HG03442 (cell line): Measurements from ENCODE around the gene SHANK3.
"Not testable (repeated sequence)": the region's sequence is repeated elsewhere in the genome, so short reads cannot be mapped to it uniquely, and the experiment has no call there.

ENCODE experiments used
- ATAC-seq: cut with Tn5 transposase; IDR thresholded peaks from one replicate; pipeline ENCODE4 v1.9.1; 2021; ENCODE audit warnings: mild to moderate bottlenecking, moderate library complexity; ENCODE audit not compliant: unreplicated experiment

Gene SHANK3

DNA sequence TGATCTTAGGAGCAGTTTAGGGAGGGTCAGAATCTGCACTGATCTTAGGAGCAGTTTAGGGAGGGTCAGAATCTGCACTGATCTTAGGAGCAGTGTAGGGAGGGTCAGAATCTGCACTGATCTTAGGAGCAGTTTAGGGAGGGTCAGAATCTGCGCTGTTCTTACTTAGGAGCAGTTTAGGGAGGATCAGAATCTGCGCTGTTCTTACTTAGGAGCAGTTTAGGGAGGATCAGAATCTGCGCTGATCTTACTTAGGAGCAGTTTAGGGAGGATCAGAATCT, 28.9 kb upstream of the SHANK3 start:
- ATAC-seq = not testable (repeated sequence)

GRCh38 chr22:50653256-50653655, 19.4 kb upstream of the SHANK3 start:
- ATAC-seq = no peak

DNA sequence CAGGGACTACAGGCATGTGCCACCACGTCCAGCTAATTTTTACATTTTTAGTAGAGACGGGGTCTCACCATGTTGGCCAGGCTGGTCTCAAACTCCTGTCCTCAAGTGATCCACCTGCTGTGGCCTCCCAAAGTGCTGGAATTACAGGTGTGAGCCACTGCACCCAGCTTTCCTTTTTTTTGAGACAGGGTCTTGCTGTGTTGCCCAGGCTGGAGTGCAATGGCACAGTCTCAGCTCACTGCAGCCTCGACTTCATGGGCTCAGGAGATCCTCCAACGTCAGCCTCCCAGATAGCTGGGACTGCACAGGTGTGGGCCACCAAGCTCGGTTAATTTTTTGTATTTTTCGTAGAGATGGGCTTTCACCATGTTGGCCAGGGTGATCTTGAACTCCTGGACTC, 18.0 kb upstream of the SHANK3 start:
- not testable (repeated sequence) for ATAC-seq

- no peak for ATAC-seq
Observed at GRCh38 chr22:50656122-50657070, 16.2 kb upstream of the SHANK3 start.

GRCh38 chr22:50657925-50658324, 14.7 kb upstream of the SHANK3 start:
- ATAC-seq = no peak

DNA sequence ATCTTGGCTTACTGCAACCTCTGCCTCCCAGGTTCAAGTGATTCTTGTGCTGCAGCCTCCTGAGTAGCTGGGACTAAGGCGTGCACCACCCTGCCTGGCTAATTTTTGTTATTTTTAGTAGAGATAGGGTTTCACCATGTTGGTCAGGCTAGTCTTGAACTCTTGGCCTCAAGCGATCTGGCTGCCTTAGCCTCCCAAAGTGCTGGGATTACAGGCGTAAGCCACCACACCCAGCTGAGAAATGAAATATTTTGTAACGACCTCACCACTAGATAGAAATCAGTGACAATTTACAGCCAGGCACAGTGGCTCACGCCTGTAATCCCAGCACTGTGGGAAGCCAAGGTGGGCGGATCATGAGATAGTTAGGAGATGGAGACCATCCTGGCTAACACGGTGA, 12.9 kb upstream of the SHANK3 start:
- not testable (repeated sequence) for ATAC-seq

DNA sequence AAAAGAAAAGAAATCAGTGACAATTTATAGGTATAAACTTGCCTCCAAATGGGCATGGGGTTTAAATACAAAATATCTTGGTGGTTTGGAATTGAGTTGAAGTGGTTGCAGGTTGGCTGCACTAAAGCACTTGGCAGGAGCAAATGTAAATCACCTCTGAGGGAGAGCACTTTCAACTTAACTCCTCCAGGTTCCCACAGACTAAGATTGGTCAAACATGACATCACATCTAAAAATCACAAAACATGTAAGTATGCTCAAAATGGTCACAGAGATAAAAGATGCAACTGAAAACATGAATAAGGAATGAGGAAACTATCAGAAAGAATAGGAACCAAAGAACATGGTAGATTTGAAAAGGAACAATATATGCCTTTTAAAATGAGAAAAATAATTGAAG, 12.3 kb upstream of the SHANK3 start:
- no peak for ATAC-seq

DNA sequence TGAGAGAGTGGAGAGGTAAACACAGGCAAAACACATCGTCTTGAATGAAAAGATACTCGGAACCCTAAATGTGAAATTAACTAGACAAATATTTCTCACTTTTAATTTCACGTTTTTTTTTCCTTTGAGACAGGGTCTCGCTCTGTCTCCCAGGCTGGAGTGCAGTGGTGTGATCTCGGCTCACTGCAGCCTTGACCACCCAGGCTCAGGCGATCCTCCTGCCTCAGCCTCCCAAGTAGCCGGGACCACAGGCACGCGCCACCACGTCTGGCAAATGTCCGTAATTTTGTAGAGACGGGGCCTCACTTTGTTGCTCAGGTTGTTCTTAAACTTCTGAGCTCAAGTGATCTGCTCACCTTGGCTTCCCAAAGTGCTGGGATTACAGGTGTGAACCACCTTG, 7.4 kb upstream of the SHANK3 start:
- ATAC-seq = no peak

- ATAC-seq = no peak
Observed at GRCh38 chr22:50665738-50666137, 6.9 kb upstream of the SHANK3 start.

- no peak for ATAC-seq
Observed at GRCh38 chr22:50670513-50670912, 2.1 kb upstream of the SHANK3 start.

GRCh38 chr22:50670914-50671538, 1.6 kb upstream of the SHANK3 start:
- no peak for ATAC-seq

GRCh38 chr22:50671641-50672040, 982 bp upstream of the SHANK3 start:
- no peak for ATAC-seq

DNA sequence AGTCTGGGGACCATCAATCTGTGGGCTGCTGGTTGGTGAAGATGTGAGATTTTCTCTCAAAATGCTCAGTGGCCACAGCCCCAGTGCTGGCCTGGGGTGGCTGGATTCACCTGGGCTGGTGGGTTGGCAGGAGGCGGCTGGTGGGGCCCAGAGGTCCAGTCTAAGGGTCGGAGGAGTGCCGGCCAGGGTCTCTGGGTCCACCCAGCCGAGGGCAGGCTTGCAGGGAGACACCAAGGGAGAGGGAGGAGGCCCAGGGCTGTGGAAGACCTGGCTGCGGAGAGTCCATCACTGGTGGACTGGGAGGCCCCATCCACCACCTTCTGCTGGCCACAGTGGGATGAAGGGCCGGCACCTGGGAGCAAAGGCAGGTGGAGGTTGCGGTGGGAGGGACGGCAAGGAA, 582 bp upstream of the SHANK3 start:
- ATAC-seq = no peak

GRCh38 chr22:50673231-50674129, 857 bp downstream of the SHANK3 start:
- no peak for ATAC-seq

DNA sequence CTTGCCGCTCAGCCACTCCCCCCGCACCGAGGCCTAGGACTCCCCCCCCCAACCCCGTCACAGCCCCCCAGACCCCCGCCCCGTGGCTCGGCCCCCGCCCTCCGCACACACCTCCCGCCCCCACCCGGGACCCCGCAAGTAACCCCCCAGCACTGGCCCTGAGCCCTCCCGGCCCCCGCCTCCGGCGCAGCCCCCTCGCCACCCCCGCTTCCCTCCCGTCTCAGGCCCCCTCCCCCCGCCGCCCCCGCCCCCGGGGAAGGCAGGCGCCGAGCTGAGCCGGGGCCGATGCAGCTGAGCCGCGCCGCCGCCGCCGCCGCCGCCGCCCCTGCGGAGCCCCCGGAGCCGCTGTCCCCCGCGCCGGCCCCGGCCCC, 1.5 kb downstream of the SHANK3 start:
- no peak for ATAC-seq

DNA sequence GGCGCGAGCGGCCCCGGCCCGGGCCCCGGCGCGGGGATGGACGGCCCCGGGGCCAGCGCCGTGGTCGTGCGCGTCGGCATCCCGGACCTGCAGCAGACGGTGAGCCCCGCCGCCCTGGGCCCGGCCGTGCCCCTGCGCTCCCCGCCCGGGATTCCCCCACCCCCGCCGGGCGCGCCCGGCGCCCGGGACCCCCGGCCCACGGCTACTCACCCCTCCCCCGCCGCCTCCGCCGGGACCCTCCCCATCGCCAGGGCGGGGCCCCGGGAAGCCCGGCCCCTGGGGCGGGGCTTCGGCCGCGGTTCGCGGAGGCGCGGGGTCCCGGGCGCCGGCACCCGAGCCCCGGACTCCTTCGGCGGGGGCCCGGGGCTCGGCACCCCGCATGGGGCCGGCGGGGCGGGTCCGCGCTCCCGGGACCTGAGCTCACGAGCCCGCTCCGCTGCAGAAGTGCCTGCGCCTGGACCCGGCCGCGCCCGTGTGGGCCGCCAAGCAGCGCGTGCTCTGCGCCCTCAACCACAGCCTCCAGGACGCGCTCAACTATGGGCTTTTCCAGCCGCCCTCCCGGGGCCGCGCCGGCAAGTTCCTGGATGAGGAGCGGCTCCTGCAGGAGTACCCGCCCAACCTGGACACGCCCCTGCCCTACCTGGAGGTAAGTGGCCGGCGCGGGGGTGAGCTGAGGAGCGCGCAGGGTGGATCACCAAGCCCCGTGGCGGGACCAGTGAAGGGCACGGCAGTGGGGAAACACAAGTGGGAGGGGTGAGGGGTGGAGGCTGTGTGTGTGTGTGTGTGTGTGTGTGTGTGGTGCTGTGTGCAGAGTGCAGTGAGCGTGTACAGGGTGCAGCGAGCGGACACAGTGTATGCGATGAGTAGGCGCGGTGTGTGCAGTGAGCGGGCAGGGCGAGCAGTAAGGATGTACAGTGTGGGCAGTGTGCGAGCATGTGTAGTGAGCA, 2.3 kb downstream of the SHANK3 start:
- no peak for ATAC-seq

GRCh38 chr22:50675553-50676179, 3.0 kb downstream of the SHANK3 start:
- ATAC-seq = no peak

DNA sequence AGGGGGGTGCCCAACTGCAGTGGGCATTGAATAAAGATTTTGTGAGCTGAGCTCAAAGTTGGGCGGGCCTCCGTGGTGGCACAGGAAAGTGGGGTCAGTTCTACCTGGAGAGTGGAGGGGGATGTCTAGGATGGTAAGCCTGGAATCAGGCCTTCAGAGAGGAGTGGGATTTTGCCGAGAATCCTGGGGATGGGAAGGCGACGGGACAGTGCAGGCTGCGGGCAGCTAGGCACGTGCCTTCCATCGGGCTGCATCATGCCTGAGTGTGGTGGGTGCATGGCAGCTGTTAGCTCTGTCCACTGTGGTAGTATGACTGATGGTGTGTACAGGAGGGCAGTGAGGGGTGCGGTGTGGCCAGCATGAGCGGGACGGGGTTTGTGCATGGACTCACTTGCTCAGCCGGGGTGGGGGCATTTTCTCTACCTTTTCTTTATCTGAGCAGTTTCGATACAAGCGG, 3.6 kb downstream of the SHANK3 start:
- ATAC-seq = no peak

GRCh38 chr22:50676661-50677492, 4.3 kb downstream of the SHANK3 start:
- ATAC-seq = no peak
